ENCODE measurements around the gene CALHM2. TPM values are rescaled to one million over a fixed set of nuclear protein-coding genes. Genes with fewer than 3 reads are reported as not detected.
A peak's percentile ranks its signal among the peaks of the same experiment; 100 is the strongest.

Gene CALHM2
- polyA plus RNA-seq, 1 of the 3 experiments (the other 2 are of a cell fraction) = 0.10 TPM

DNA sequence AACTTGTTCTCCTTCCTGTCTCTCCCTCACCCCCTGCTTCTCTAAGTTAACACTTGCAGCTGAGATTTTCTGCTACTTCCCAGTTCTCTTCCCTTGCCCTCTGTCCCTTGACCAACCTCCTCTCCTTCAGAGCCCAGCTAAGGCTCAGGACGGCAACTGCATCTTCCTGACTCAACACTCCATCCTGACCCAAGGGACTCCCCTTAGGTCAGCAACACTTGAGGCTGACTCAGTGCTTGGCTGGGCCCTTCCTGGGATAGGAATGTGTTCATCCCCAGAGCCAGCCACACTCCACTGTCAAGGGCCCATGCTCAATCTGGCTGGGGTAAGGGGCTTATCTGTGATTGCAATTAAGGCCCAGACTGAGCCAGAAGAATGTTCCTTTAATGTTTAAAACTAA is 3.4 kb downstream of the CALHM2 start:
- Histone ChIP-seq H3K4me1 (ENCODE audit: control insufficient read depth in 1 of 2, insufficient read depth in 2 of 2, low read depth in 1 of 2, low read length in 1 of 2) (peaks cover 0 to 18% of the 10 kb centered on the region in 2 experiments; a peak in 1 of 4 replicates), H3K9ac (no peak overlapping the region)
- no peak for DNase-seq

DNA sequence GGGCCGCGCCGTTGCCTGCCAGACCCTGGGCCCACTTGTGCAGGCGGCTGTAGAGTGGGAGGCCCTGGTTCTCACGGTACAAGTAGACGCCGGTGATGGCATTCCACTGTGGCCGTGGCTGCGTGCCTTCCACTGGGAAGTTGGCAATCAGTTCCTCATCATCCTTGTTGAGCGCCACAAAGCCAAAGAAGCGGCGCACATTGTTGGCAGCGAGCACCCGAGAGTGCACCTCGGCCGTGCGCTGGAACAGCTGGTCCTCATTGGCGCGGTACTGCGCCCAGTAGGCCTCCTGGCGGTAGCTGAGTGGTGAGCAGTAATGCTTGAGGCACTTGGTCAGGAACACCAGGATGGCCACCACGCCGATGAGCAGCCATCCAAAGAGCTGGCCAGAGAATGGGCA is 5.0 kb downstream of the CALHM2 start:
- POLR2A ChIA-PET = no interaction called here
- DNase-seq = no peak
- no peaks in the 10 kb centered on the region for H3K9me2 ChIP-seq
- H3F3A ChIP-seq (replicated peaks; ENCODE audit: insufficient read depth) = peaks cover 5% of the 10 kb centered on the region
- H3K4me3 ChIP-seq (ENCODE audit: low read depth in 2 of 2, low read length in 1 of 2) = no peak overlapping the region
- H3K27ac ChIP-seq (ENCODE audit: low read depth in 2 of 2, low read length in 1 of 2) = no peak overlapping the region
- H3K79me2 ChIP-seq (ENCODE audit: insufficient read depth) = no peaks in the 10 kb centered on the region
- no peak overlapping the region for H3K9ac ChIP-seq
- no peak overlapping the region for H3K4me2 ChIP-seq
- no peaks in the 10 kb centered on the region for H4K20me1 ChIP-seq (ENCODE audit: insufficient read depth)
- no peaks in the 10 kb centered on the region for H3K27me3 ChIP-seq (ENCODE audit: insufficient read depth)
- peaks cover 0 to 18% of the 10 kb centered on the region in 2 experiments; a peak in 1 of 4 replicates for H3K4me1 ChIP-seq (ENCODE audit: control insufficient read depth in 1 of 2, insufficient read depth in 2 of 2, low read depth in 1 of 2, low read length in 1 of 2)
- peaks cover 40 to 53% of the 10 kb centered on the region in 2 experiments for H3K36me3 ChIP-seq (replicated peaks in 1 of 2; ENCODE audit: control insufficient read depth in 1 of 2, insufficient read depth in 2 of 2, low read length in 1 of 2)
- TF ChIP-seq, protein P1, sequence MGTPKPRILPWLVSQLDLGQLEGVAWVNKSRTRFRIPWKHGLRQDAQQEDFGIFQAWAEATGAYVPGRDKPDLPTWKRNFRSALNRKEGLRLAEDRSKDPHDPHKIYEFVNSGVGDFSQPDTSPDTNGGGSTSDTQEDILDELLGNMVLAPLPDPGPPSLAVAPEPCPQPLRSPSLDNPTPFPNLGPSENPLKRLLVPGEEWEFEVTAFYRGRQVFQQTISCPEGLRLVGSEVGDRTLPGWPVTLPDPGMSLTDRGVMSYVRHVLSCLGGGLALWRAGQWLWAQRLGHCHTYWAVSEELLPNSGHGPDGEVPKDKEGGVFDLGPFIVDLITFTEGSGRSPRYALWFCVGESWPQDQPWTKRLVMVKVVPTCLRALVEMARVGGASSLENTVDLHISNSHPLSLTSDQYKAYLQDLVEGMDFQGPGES (IDR thresholded peaks at IDR 0.05; ENCODE audit: low read depth, low read length) = no peak
- TF ChIP-seq CHD2 (IDR thresholded peaks at IDR 0.05; ENCODE audit: low read length, partially characterized antibody) = no peak
- TF ChIP-seq, protein P2, sequence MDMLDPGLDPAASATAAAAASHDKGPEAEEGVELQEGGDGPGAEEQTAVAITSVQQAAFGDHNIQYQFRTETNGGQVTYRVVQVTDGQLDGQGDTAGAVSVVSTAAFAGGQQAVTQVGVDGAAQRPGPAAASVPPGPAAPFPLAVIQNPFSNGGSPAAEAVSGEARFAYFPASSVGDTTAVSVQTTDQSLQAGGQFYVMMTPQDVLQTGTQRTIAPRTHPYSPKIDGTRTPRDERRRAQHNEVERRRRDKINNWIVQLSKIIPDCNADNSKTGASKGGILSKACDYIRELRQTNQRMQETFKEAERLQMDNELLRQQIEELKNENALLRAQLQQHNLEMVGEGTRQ (IDR thresholded peaks at IDR 0.05; ENCODE audit: borderline replicate concordance, low read depth, low read length) = no peak
- no peak for TF ChIP-seq JUND (IDR thresholded peaks at IDR 0.05)
- TF ChIP-seq, protein P3, sequence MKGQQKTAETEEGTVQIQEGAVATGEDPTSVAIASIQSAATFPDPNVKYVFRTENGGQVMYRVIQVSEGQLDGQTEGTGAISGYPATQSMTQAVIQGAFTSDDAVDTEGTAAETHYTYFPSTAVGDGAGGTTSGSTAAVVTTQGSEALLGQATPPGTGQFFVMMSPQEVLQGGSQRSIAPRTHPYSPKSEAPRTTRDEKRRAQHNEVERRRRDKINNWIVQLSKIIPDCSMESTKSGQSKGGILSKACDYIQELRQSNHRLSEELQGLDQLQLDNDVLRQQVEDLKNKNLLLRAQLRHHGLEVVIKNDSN (IDR thresholded peaks at IDR 0.05; ENCODE audit: borderline replicate concordance, low read depth) = no peak
- TF ChIP-seq NFIC (IDR thresholded peaks at IDR 0.05; ENCODE audit: borderline replicate concordance) = no peak
- H3K9me3 ChIP-seq = no peaks in the 10 kb centered on the region
- CTCF ChIA-PET = interaction anchor here (1.0 kb wide), 1 partner anchor 30 kb away, joined by 4 read pairs; no protein-coding TSS in a partner anchor
- WGBS (ENCODE audit: low lambda C conversion rate) = 93% methylated on average over 8 of the region's 23 CpGs
- no peak overlapping the region for H2AFZ ChIP-seq (ENCODE audit: low read depth)

More for the DNA sequence above, 3.4 kb downstream of the CALHM2 start:
- POLR2A ChIA-PET = interaction anchor here (1.2 kb wide), 1 partner anchor 12 kb away, joined by 3 read pairs; no protein-coding TSS in a partner anchor
- Histone ChIP-seq H4K20me1 (ENCODE audit: insufficient read depth) (no peaks in the 10 kb centered on the region), H3K9me3 (no peaks in the 10 kb centered on the region), H2AFZ (ENCODE audit: low read depth) (no peak overlapping the region), H3F3A (replicated peaks; ENCODE audit: insufficient read depth) (peaks cover 5% of the 10 kb centered on the region), H3K27me3 (ENCODE audit: insufficient read depth) (no peaks in the 10 kb centered on the region), H3K36me3 (replicated peaks in 1 of 2; ENCODE audit: control insufficient read depth in 1 of 2, insufficient read depth in 2 of 2, low read length in 1 of 2) (peaks cover 33 to 38% of the 10 kb centered on the region in 2 experiments), H3K27ac (ENCODE audit: low read depth in 2 of 2, low read length in 1 of 2) (no peak overlapping the region; a peak in 1 of 4 replicates), H3K9me2 (no peaks in the 10 kb centered on the region), H3K4me2 (no peak overlapping the region), H3K79me2 (ENCODE audit: insufficient read depth) (no peaks in the 10 kb centered on the region), H3K4me3 (ENCODE audit: low read depth in 2 of 2, low read length in 1 of 2) (no peak overlapping the region)
- TF ChIP-seq TCF12 (IDR thresholded peaks at IDR 0.05) (no peak), FOSL2 (IDR thresholded peaks at IDR 0.05; ENCODE audit: borderline replicate concordance, low read depth) (0 out of 2 replicates have a peak, but pooled peaks have one; percentile 12), YY1 (IDR thresholded peaks at IDR 0.05; ENCODE audit: low read depth) (no peak), FOXM1 (IDR thresholded peaks at IDR 0.05; ENCODE audit: low read depth) (no peak), SIN3A (IDR thresholded peaks at IDR 0.05; ENCODE audit: borderline replicate concordance, low read depth, low read length) (no peak)
- TF ChIP-seq, protein P4, sequence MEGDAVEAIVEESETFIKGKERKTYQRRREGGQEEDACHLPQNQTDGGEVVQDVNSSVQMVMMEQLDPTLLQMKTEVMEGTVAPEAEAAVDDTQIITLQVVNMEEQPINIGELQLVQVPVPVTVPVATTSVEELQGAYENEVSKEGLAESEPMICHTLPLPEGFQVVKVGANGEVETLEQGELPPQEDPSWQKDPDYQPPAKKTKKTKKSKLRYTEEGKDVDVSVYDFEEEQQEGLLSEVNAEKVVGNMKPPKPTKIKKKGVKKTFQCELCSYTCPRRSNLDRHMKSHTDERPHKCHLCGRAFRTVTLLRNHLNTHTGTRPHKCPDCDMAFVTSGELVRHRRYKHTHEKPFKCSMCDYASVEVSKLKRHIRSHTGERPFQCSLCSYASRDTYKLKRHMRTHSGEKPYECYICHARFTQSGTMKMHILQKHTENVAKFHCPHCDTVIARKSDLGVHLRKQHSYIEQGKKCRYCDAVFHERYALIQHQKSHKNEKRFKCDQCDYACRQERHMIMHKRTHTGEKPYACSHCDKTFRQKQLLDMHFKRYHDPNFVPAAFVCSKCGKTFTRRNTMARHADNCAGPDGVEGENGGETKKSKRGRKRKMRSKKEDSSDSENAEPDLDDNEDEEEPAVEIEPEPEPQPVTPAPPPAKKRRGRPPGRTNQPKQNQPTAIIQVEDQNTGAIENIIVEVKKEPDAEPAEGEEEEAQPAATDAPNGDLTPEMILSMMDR (IDR thresholded peaks at IDR 0.05) = no peak
- WGBS (ENCODE audit: low lambda C conversion rate) = 31% methylated on average over 1 of the region's 1 CpG
- CTCF ChIA-PET = no interaction called here
